ENCODE results near the gene ZSWIM5. TPM values are rescaled to one million over a fixed set of nuclear protein-coding genes. Genes with fewer than 3 reads are reported as not detected.

The ZSWIM5 gene
- total and polyA plus RNA-seq, 2 of the 8 experiments (the other 6 are each of a cell fraction or from before 2014, with no cell fraction given) = 2.5 to 3.9 TPM

- no peak for DNase-seq (ENCODE audit: low read depth in 1 of 2, low spot score in 2 of 2)
- 85% methylated on average over 2 of the region's 2 CpGs; no CpG with 5 or more reads in 1 of the 2 experiments for WGBS, 2 experiments (ENCODE audit: extremely low coverage in 1 of 2, insufficient coverage in 1 of 2, insufficient read length in 1 of 2, insufficient replicate concordance in 2 of 2, low coverage in 1 of 2, low lambda C conversion rate in 2 of 2, missing lambda C conversion rate in 1 of 2)
- Histone ChIP-seq H3K27ac (ENCODE audit: low read depth, low read length) (no peak overlapping the region), H3K9ac (replicated peaks in 1 of 4; ENCODE audit: extremely low read depth in 1 of 4, low read depth in 3 of 4, low read length in 3 of 4) (no peak overlapping the region), H3K79me1 (ENCODE audit: low read depth, low read length) (no peaks in the 10 kb centered on the region), H4K91ac (replicated peaks; ENCODE audit: insufficient read length, low read length) (no peak overlapping the region), H3K56ac (replicated peaks; ENCODE audit: insufficient read length, low read depth, low read length) (no peak overlapping the region), H3K14ac (ENCODE audit: insufficient read length) (no peak overlapping the region), H4K20me1 (replicated peaks in 1 of 2; ENCODE audit: control insufficient read depth in 1 of 2, insufficient read depth in 2 of 2, low read length in 2 of 2) (no peaks in the 10 kb centered on the region), H2BK120ac (replicated peaks; ENCODE audit: low read depth, low read length) (no peak overlapping the region), H3K23ac (ENCODE audit: insufficient read length) (no peak overlapping the region), H2BK5ac (ENCODE audit: low read depth, low read length) (no peak overlapping the region), H3K4ac (replicated peaks; ENCODE audit: insufficient read length, low read depth, low read length) (no peak overlapping the region), H2BK12ac (ENCODE audit: low read depth, low read length) (no peak overlapping the region), H3K36me3 (ENCODE audit: control insufficient read depth in 2 of 4, insufficient read depth in 4 of 4, low read length in 3 of 4) (no peaks in the 10 kb centered on the region), H3K23me2 (ENCODE audit: low read depth, low read length) (no peaks in the 10 kb centered on the region), H3K4me1 (replicated peaks in 1 of 4; ENCODE audit: control insufficient read depth in 3 of 4, insufficient read depth in 4 of 4, low read length in 3 of 4) (no peaks in the 10 kb centered on the region), H3K4me3 (ENCODE audit: extremely low read depth in 1 of 4, insufficient read depth in 2 of 4, low read depth in 3 of 4, low read length in 4 of 4) (no peak overlapping the region), H3K18ac (ENCODE audit: extremely low read depth, low read length) (no peak overlapping the region), H3K27me3 (replicated peaks in 1 of 4; ENCODE audit: control insufficient read depth in 3 of 4, extremely low read depth in 1 of 4, insufficient read depth in 3 of 4, low read length in 3 of 4) (no peaks in the 10 kb centered on the region), H4K8ac (ENCODE audit: extremely low read depth, insufficient read depth, low read length) (no peak overlapping the region), H2BK15ac (ENCODE audit: low read length) (no peak overlapping the region), H3K9me3 (ENCODE audit: insufficient read depth in 2 of 2, low read depth in 1 of 2, low read length in 1 of 2) (no peaks in the 10 kb centered on the region; a peak in 1 of 4 replicates), H2AFZ (ENCODE audit: low read length) (no peak overlapping the region), H2AK5ac (ENCODE audit: low read depth, low read length) (no peak overlapping the region), H4K5ac (ENCODE audit: insufficient read length, low read depth, low read length) (no peak overlapping the region), H2BK20ac (ENCODE audit: low read length) (no peak overlapping the region), H3K79me2 (ENCODE audit: control insufficient read depth in 1 of 2, insufficient read depth in 2 of 2, low read length in 2 of 2) (no peaks in the 10 kb centered on the region), H3K4me2 (ENCODE audit: insufficient read depth in 1 of 2, low read depth in 2 of 2, low read length in 2 of 2) (no peak overlapping the region)
- CTCF ChIA-PET (ENCODE audit: partially characterized antibody) = interaction anchor here (0.7 to 0.9 kb wide), 2 partner anchors 143 to 180 kb away, joined by 3 to 4 read pairs; no protein-coding TSS in a partner anchor
- no peak for FAIRE-seq
- POLR2A ChIA-PET (ENCODE audit: partially characterized antibody) = interaction anchor here (0.6 kb wide), 1 partner anchor 456 kb away, joined by 3 read pairs; no protein-coding TSS in a partner anchor
- TF ChIP-seq TCF12 (IDR thresholded peaks at IDR 0.05; ENCODE audit: low read depth, low read length) (no peak), JUN (IDR thresholded peaks at IDR 0.05; ENCODE audit: low read depth, low read length) (no peak), POLR2A (IDR thresholded peaks at IDR 0.05; ENCODE audit: control extremely low read depth in 1 of 2, low read depth in 2 of 2, low read length in 2 of 2) (no peak), NANOG (IDR thresholded peaks at IDR 0.05; ENCODE audit: insufficient read depth, low read depth, low read length, poor library complexity, severe bottlenecking) (no peak), ASH2L (IDR thresholded peaks at IDR 0.05; ENCODE audit: low read length) (no peak), EZH2 (IDR thresholded peaks at IDR 0.05; ENCODE audit: low read depth, low read length, severe bottlenecking) (no peak), FOSL1 (IDR thresholded peaks at IDR 0.05; ENCODE audit: insufficient read depth, low read depth, low read length) (no peak), NRF1 (IDR thresholded peaks at IDR 0.05; ENCODE audit: low read depth, low read length) (no peak), TAF1 (IDR thresholded peaks at IDR 0.05; ENCODE audit: low read depth, low read length) (no peak)
Measured at GRCh38 chr1:45198185-45198584, 8.2 kb downstream of the ZSWIM5 start.
